GM10248 (cell line): ENCODE data around the gene TTC7B.

Experiments
- CTCF ChIA-PET: fragments of 300-600 bp; sonication (Branson Sonifier 250); formaldehyde crosslinking; extraction: SDS; loops from one replicate; lab custom pipeline; 2021; ENCODE audit warnings: antibody characterized with exemption; lab: Yijun Ruan, JAX
- POLR2A ChIA-PET: fragments of 350-650 bp; sonication (Branson Sonifier 250); formaldehyde crosslinking; extraction: SDS; loops from one replicate; lab custom pipeline; 2020; ENCODE audit warnings: antibody characterized with exemption; lab: Yijun Ruan, JAX
- DNase-seq: peaks from one replicate; pipeline ENCODE4 v3.0.0; 2012; ENCODE audit errors: extremely low spot score
- TF ChIP-seq, protein P1 (sequence below): IDR thresholded peaks from 2 replicates; pipeline ENCODE4 v1.5.1; 2012; ENCODE audit warnings: mild to moderate bottlenecking, low read depth; ENCODE audit errors: extremely low read depth, missing control alignments, control extremely low read depth

The TTC7B gene

DNA sequence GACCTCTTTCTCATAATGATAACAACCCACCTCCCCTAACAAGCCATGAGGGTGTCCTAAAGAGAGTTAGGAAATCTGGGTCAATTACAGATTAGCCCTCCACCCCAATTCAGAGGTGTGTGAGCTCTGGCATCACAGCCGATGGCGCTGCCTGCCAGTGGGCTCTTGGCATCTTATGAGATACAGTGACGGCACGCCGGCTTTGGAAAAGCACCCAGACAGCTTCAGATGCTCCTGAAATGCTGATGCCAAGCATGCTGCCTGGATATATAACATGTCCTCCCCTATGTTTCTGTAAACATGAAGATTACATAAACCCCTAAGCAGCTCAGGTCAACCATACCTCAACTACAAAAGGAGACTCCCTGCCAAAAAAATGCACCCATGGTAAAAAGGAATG, 152.6 kb downstream of the TTC7B start:
- no peak for DNase-seq
- TF ChIP-seq, protein P1, sequence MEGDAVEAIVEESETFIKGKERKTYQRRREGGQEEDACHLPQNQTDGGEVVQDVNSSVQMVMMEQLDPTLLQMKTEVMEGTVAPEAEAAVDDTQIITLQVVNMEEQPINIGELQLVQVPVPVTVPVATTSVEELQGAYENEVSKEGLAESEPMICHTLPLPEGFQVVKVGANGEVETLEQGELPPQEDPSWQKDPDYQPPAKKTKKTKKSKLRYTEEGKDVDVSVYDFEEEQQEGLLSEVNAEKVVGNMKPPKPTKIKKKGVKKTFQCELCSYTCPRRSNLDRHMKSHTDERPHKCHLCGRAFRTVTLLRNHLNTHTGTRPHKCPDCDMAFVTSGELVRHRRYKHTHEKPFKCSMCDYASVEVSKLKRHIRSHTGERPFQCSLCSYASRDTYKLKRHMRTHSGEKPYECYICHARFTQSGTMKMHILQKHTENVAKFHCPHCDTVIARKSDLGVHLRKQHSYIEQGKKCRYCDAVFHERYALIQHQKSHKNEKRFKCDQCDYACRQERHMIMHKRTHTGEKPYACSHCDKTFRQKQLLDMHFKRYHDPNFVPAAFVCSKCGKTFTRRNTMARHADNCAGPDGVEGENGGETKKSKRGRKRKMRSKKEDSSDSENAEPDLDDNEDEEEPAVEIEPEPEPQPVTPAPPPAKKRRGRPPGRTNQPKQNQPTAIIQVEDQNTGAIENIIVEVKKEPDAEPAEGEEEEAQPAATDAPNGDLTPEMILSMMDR: no peak
- ChIA-PET CTCF (interaction anchor here (1.3 to 2.9 kb wide), 4 partner anchors 11 to 33 kb away, joined by 3 to 8 read pairs (median 5); no protein-coding TSS in a partner anchor), POLR2A (no interaction called here)

DNA sequence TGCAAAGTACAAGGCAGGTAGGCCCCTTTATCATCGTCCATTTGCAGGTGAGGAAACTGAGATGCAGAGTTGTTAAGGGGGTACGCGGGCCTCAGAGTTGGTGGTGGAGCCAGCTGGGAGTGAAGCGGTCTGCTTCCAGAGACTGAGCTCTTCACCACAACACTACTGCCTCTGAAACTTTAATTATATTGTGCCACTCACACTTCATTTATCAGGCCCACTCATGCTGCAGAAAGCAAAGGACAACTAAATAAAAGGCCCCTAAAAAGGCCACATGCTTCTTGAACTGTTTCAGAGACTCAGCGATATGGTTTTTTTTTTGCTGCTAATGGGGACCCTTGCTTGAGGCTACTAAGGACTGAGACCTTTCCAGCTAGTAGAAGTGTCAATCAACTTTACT, 153.1 kb downstream of the TTC7B start:
- TF ChIP-seq, protein P1: no peak
- POLR2A ChIA-PET: no interaction called here
- CTCF ChIA-PET: interaction anchor here (1.3 to 1.5 kb wide), 2 partner anchors 11 to 26 kb away, joined by 3 to 4 read pairs; no protein-coding TSS in a partner anchor
- no peak for DNase-seq

DNA sequence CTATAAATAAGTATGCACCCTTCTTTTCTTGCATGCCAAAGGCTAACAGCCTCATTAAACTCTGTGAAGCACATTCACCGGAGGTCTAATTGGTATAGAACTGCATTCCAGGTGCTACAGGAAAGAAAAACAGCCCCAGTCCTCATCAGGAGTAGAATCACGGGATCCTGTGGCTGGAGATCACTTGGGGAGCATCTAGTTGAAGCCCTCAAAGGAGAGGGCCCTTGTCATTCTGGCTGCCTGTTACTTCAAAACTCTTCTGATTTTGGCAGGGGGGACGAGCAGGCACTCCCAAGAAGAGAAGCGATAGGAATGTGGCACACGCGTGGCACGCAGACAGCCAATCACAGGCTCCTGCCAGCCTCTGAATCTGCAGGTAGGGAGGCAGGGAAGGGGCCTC, 154.4 kb downstream of the TTC7B start:
- TF ChIP-seq, protein P1: no peak
- CTCF ChIA-PET: interaction anchor here (0.9 to 1.5 kb wide), 2 partner anchors 10 to 35 kb away, joined by 4 read pairs; no protein-coding TSS in a partner anchor
- POLR2A ChIA-PET: no interaction called here

DNA sequence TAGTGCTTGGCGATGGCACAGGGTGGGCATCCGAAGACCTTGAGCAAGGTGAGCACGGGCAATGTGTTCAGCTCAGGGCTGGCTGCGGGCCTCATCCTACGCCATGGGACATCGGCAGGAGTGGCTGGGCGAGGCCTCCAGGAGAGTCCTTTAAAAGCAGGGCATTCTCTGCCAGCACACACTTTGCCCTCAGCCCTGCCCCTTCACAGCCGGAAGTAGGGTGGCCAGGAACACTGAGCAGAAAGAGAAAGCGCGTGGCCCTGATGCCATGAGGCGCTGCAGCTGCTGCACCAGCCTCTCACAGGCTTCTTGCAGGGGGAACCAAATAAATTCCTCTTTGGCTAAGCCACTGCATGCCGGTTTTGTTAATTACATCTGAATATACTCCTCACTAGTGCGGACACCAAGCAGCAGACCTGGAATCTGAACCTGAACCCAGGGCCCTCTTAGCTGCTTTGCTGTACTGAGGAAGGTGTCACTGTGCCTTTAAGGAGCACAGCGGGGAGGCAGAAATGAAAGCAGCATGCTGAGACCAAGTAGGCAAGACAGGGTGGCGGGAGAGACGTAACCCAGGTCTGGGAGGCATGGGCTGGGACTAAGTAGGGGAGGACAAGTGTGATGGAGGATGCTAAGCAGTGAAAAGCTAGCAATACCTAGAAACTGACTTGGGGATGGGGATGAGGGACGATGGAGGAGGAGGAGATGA, 155.2 kb downstream of the TTC7B start:
- ChIA-PET CTCF (interaction anchor here (0.9 kb wide), 1 partner anchor 36 kb away, joined by 4 read pairs; no protein-coding TSS in a partner anchor), POLR2A (no interaction called here)
- no peak for DNase-seq
- TF ChIP-seq, protein P1: no peak

More for the DNA sequence above, 154.4 kb downstream of the TTC7B start:
- DNase-seq: no peak

DNA sequence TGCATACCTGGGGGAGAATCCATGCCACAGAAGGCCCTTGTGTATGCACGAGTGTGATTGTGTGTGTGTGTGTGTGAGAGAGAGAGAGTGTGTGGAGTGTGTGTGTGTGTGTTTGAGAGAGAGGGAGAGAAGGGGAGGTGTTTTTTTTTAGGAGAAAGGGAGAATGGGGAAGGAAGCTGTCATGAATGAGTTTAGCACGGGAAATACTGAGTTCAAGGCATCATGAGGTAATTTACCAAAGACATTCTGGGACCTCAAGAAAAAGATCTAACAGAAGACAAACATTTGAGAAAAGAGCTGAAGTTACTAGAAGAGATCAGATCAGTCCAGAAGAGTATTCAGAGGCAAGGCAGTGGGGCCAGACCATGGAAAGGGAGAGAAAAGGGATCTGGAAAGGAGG, 157.1 kb downstream of the TTC7B start:
- TF ChIP-seq, protein P1: no peak
- POLR2A ChIA-PET: no interaction called here
- CTCF ChIA-PET: no interaction called here

DNA sequence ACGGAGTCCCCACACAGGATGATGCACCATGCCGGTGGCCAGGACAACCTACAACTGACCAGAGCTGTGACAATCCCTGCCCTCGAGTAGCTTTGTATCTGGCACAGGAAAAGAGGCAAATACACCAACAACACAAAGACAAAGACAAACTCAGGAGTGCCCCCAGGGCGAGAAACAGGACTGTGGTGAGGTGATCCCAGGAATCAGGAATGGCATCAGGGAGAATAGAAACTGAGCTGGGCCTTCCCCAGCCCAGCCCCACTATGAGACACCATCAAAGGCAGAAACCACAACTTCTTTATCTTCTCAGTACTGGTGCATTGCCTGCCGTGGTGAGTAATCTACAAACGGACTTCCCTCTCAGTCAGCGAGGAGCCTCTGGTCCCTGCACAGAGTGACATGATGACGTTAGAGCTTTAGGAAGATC, 157.7 kb downstream of the TTC7B start:
- CTCF ChIA-PET: interaction anchor here (1.0 kb wide), 1 partner anchor 10 kb away, joined by 3 read pairs; no protein-coding TSS in a partner anchor
- peak; percentile 39 for DNase-seq
- TF ChIP-seq, protein P1: no peak
- POLR2A ChIA-PET: no interaction called here

More for the DNA sequence above, 157.1 kb downstream of the TTC7B start:
- DNase-seq: no peak
